HCT116 (cell line): Measurements from ENCODE around the gene ARAP1.

ENCODE experiments used
- EGR1 ChIP-seq: IDR thresholded peaks from 2 replicates; pipeline ENCODE4 v1.6.1; 2012; ENCODE audit warnings: low read depth
- EZH2 ChIP-seq: fragments of 200-600 bp; sonication (generic); IDR thresholded peaks from 2 replicates; pipeline ENCODE4 v1.6.1; 2017; ENCODE audit warnings: antibody characterized with exemption, mixed run types
- FOSL1 ChIP-seq: IDR thresholded peaks from 2 replicates; pipeline ENCODE4 v1.6.1; 2012; ENCODE audit warnings: low read depth
- JUND ChIP-seq: IDR thresholded peaks from 2 replicates; pipeline ENCODE4 v1.6.1; 2012
- POLR2AphosphoS5 ChIP-seq: IDR thresholded peaks from 2 replicates; pipeline ENCODE4 v1.6.1; 2011; ENCODE audit warnings: mild to moderate bottlenecking, low read depth, low read length, moderate library complexity
- RAD21 ChIP-seq: IDR thresholded peaks from 2 replicates; pipeline ENCODE4 v1.6.1; 2012; ENCODE audit warnings: low read depth, mild to moderate bottlenecking
- SP1 ChIP-seq: IDR thresholded peaks from 2 replicates; pipeline ENCODE4 v1.6.1; 2012; ENCODE audit warnings: low read depth
- ZFX ChIP-seq: fragments of 450-650 bp; IDR thresholded peaks from 2 replicates; pipeline ENCODE4 v1.6.1; 2017
- TF ChIP-seq, protein P1 (sequence below): IDR thresholded peaks from 2 replicates; pipeline ENCODE4 v1.6.1; 2012
- TF ChIP-seq, protein P2 (sequence below): IDR thresholded peaks from 2 replicates; pipeline ENCODE4 v1.6.1; 2012
- TF ChIP-seq, protein P3 (sequence below), 3 experiments: fragments of 200-600 bp in 1 of 3; sonication (generic) in 1 of 3; IDR thresholded peaks in 2 of 3; conservative IDR thresholded peaks in 1 of 3; 2 replicates each; pipeline ENCODE4 v1.5.1; 2012 to 2017; ENCODE audit warnings: low read depth in 2 of 3, low read length in 2 of 3, antibody characterized with exemption in 1 of 3, borderline replicate concordance in 1 of 3, control low read depth in 1 of 3, mild to moderate bottlenecking in 1 of 3, mixed read lengths in 1 of 3, mixed run types in 1 of 3, moderate library complexity in 1 of 3; ENCODE audit not compliant: insufficient read depth in 1 of 3

DNA sequence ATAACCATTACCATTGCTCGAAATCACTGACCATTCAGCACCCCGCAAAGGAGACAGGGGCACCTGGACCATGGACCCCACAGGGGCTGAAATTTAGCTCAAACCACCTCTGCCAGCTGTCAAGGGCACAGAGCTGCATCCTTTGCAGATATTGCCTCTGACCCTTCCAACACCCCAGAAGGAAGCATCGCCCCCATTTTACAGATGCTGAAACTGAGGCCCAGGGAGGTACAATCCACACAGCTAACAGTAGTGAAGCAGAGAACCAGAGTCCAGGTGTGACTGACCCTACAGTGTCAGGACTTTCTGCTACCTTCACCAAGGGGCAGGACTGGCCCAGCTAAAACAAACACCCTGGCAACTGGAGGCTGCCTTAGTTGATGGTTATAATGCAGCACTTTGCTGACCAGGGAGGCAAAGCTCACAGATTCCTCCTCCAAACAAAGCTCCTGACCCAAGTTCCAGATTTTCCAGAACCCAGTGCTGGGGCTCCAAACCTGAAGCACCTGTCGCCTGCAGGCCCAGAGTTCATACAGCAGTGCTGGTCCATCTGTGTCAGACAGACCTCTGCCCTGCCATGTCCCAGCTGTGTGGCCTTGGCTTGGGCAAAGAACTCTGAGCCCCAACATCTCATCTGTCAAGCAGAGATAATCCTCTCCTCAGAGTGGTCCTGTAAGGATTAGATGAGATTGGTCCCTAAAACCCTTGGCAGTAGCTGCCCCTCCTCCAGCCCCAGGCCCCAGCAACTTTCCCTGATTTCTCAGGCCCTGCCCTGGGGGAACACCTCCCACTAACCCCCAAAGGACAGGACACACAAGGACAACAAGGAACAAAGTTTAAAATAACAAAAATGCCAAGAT is 15.2 kb upstream of the ARAP1 start:
- no peak for TF ChIP-seq EGR1
- TF ChIP-seq, protein P1, sequence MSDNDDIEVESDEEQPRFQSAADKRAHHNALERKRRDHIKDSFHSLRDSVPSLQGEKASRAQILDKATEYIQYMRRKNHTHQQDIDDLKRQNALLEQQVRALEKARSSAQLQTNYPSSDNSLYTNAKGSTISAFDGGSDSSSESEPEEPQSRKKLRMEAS: no peak
- TF ChIP-seq RAD21: no peak
- TF ChIP-seq EZH2: no peak
- TF ChIP-seq, protein P2, sequence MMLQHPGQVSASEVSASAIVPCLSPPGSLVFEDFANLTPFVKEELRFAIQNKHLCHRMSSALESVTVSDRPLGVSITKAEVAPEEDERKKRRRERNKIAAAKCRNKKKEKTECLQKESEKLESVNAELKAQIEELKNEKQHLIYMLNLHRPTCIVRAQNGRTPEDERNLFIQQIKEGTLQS: no peak
- TF ChIP-seq, protein P3, sequence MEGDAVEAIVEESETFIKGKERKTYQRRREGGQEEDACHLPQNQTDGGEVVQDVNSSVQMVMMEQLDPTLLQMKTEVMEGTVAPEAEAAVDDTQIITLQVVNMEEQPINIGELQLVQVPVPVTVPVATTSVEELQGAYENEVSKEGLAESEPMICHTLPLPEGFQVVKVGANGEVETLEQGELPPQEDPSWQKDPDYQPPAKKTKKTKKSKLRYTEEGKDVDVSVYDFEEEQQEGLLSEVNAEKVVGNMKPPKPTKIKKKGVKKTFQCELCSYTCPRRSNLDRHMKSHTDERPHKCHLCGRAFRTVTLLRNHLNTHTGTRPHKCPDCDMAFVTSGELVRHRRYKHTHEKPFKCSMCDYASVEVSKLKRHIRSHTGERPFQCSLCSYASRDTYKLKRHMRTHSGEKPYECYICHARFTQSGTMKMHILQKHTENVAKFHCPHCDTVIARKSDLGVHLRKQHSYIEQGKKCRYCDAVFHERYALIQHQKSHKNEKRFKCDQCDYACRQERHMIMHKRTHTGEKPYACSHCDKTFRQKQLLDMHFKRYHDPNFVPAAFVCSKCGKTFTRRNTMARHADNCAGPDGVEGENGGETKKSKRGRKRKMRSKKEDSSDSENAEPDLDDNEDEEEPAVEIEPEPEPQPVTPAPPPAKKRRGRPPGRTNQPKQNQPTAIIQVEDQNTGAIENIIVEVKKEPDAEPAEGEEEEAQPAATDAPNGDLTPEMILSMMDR (IDR thresholded peaks at IDR 0.05 in 2 of 3, conservative IDR thresholded peaks at IDR 0.05 in 1 of 3; ENCODE audit: borderline replicate concordance in 1 of 3, insufficient read depth in 1 of 3, low read depth in 2 of 3, low read length in 2 of 3): no peak
- TF ChIP-seq SP1: no peak
- TF ChIP-seq JUND: no peak
- no peak for TF ChIP-seq POLR2AphosphoS5
- no peak for TF ChIP-seq ZFX
- no peak for TF ChIP-seq FOSL1
